Transverse colon (tissue), 4 donors: ENCODE results near the gene DDX39B. TPM values are rescaled to one million over a fixed set of nuclear protein-coding genes. Genes with fewer than 3 reads are reported as not detected.

Experiments
- DNase-seq: peaks from one replicate; pipeline ENCODE4 v3.0.0-alpha.2; 2019
- H3K27ac ChIP-seq, 4 donors: fragments of 200-600 bp; sonication (generic); 2 replicates each; pipeline ENCODE4 v1.5.1; 2016 to 2018; ENCODE audit warnings: inconsistent platforms in 4 of 4
- H3K27me3 ChIP-seq: fragments of 200-600 bp; sonication (generic); 2 replicates; pipeline ENCODE4 v1.5.1; 2017; ENCODE audit warnings: inconsistent platforms
- H3K36me3 ChIP-seq, 4 donors: fragments of 200-600 bp; sonication (generic); 2 replicates each; pipeline ENCODE4 v1.5.1; 2017 to 2019; ENCODE audit warnings: inconsistent platforms in 4 of 4
- H3K4me1 ChIP-seq, 4 donors: fragments of 200-600 bp; sonication (generic); 2 replicates each; pipeline ENCODE4 v1.5.1; 2017 to 2020; ENCODE audit warnings: inconsistent platforms in 4 of 4
- H3K4me3 ChIP-seq, 4 donors: fragments of 200-600 bp; sonication (generic); 1 replicate in 1 of 4; 2 replicates in 3 of 4; pipeline versions ENCODE4 v1.5.1 to v1.6.1; 2017 to 2019; ENCODE audit warnings: inconsistent platforms in 4 of 4
- H3K9me3 ChIP-seq, 2 donors: fragments of 200-600 bp; sonication (generic); 2 replicates each; pipeline ENCODE4 v1.5.1; 2017 to 2019; ENCODE audit warnings: inconsistent platforms in 2 of 2
- EP300 ChIP-seq: sonication (generic); formaldehyde crosslinking; IDR thresholded peaks from one replicate; pipeline ENCODE4 v1.6.1; 2017; ENCODE audit warnings: antibody characterized with exemption, low read depth
- POLR2A ChIP-seq: fragments of 450-650 bp; IDR thresholded peaks from one replicate; pipeline ENCODE4 v1.6.1; 2016; ENCODE audit warnings: antibody characterized with exemption, mild to moderate bottlenecking, moderate library complexity
- POLR2AphosphoS5 ChIP-seq, 3 donors: sonication (generic); formaldehyde crosslinking; IDR thresholded peaks; one replicate each; pipeline ENCODE4 v1.6.1; 2016; ENCODE audit warnings: antibody characterized with exemption in 3 of 3
- WGBS, 2 donors: methylation state at CpG; one replicate each; pipeline ENCODE4 v1.1.5; 2018; ENCODE audit warnings: low coverage in 1 of 2; 5-methylcytosine and 5-hydroxymethylcytosine counted together
- in situ Hi-C, 4 donors: fragments of 200-750 bp; cut with MboI; loops; one replicate each; pipeline versions ENCODE4 v1.15.0 to v1.15.1; 2017; ENCODE audit warnings: low sequenced_read_pairs in 3 of 4, low pct_ligation_motif_present in 1 of 4, low pct_unique_long_range_greater_than_20kb in 1 of 4
- intact Hi-C: fragments of 100-400 bp; cut with DNase I; formaldehyde crosslinking; loops from one replicate; pipeline ENCODE4 v1.15.1; 2023; ENCODE audit warnings: low total_unique reads
- total RNA-seq, 4 donors: library from RNA; depleted of rRNA; stranded (reverse); fragments of >200 nt; gene quantifications; one replicate each; pipeline ENCODE4 v1.1.0, GENCODE V29; 2016
- TF ChIP-seq, protein P1 (sequence below), 5 experiments: fragments of 200-600 bp in 3 of 5; fragments of 450-650 bp in 2 of 5; sonication (generic) in 3 of 5; IDR thresholded peaks; 1 replicate in 2 of 5; 2 replicates in 3 of 5; pipeline ENCODE4 v1.5.1; 2016 to 2017; ENCODE audit warnings: antibody characterized with exemption in 5 of 5, inconsistent platforms in 3 of 5, mild to moderate bottlenecking in 2 of 5, moderate library complexity in 1 of 5

Gene DDX39B
- total RNA-seq, 4 donors from 2014 or later: 147 to 519 (median 271) TPM

- intact Hi-C loops: no loop called here
- peaks cover 0 to 14% (median 6%) of the 10 kb centered on the region in 4 donors for H3K36me3 ChIP-seq
- in situ Hi-C loops: no loop called here
- peaks cover 0 to 35% (median 7%) of the 10 kb centered on the region in 4 donors for H3K4me1 ChIP-seq
- H3K27me3 ChIP-seq: no peaks in the 10 kb centered on the region
- H3K9me3 ChIP-seq: no peaks in the 10 kb centered on the region
- H3K4me3 ChIP-seq: no peak overlapping the region
- TF ChIP-seq POLR2A (no peak), POLR2AphosphoS5 (IDR thresholded peaks at IDR 0.05) (no peak), EP300 (no peak)
- TF ChIP-seq, protein P1, sequence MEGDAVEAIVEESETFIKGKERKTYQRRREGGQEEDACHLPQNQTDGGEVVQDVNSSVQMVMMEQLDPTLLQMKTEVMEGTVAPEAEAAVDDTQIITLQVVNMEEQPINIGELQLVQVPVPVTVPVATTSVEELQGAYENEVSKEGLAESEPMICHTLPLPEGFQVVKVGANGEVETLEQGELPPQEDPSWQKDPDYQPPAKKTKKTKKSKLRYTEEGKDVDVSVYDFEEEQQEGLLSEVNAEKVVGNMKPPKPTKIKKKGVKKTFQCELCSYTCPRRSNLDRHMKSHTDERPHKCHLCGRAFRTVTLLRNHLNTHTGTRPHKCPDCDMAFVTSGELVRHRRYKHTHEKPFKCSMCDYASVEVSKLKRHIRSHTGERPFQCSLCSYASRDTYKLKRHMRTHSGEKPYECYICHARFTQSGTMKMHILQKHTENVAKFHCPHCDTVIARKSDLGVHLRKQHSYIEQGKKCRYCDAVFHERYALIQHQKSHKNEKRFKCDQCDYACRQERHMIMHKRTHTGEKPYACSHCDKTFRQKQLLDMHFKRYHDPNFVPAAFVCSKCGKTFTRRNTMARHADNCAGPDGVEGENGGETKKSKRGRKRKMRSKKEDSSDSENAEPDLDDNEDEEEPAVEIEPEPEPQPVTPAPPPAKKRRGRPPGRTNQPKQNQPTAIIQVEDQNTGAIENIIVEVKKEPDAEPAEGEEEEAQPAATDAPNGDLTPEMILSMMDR (IDR thresholded peaks at IDR 0.05): no peak
- H3K27ac ChIP-seq: peak overlapping the region; percentile 32 to 69 (median 63)
- 45 to 55% methylated on average over 2 to 4 of the region's 4 CpGs for WGBS, 2 donors
- no peak for DNase-seq
Measured at GRCh38 chr6:31559606-31559957, 17.8 kb upstream of the DDX39B start.

DNA sequence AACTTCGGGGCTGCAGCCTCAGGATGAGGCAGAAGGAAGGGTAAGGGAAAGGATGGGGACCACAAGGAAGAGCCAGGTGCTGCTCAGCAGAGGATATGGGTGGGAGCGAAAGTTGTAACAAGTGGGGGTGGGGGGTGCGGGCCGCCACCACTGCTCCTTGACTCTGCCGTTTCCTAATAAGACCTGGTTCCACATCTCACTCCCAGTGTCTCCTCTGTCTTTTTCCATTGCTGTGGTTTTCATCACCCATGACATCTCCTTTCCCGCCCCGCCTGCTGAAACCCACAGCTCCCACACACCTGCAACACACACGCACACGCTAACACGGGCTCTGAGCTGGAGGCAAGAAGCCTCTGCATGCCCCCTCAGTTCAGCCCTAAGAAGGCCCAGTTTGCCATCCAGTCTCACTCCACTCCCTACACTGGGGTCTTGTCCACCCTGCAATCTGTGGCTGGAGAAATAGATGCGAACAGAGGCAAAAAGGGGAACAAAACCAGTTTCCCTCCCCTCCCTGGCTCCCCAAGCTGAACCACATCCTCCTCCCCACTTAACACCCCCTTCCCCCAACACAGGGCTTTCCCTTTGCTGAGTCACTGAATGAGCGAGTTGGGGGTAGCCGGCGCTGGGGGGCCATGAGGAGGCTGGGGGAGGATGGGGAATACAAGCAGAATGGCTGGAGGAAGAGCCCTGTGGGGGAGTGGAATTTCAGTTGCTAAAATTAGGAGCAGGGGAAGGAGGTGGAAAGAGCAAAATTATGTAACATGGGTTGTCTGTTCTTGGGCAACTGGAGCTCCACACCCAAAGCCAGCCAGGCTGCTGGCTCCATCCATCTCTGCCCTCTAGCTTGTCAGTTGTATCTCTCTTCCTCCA, 17.1 kb upstream of the DDX39B start:
- no peaks in the 10 kb centered on the region for H3K9me3 ChIP-seq
- no peak overlapping the region for H3K4me3 ChIP-seq
- H3K36me3 ChIP-seq: peaks cover 0 to 16% (median 6%) of the 10 kb centered on the region in 4 donors
- in situ Hi-C loops: no loop called here
- DNase-seq: peak; percentile 42
- intact Hi-C loops: no loop called here
- TF ChIP-seq EP300: no peak
- TF ChIP-seq POLR2A: no peak
- TF ChIP-seq, protein P1 (IDR thresholded peaks at IDR 0.05): no peak
- TF ChIP-seq POLR2AphosphoS5 (IDR thresholded peaks at IDR 0.05): no peak
- H3K27me3 ChIP-seq: no peaks in the 10 kb centered on the region
- H3K4me1 ChIP-seq: peaks cover 0 to 35% (median 7%) of the 10 kb centered on the region in 4 donors
- H3K27ac ChIP-seq: peak overlapping the region; percentile 32 to 69 (median 63)
- WGBS, 2 donors: 69 to 85% methylated on average over 5 to 14 of the region's 14 CpGs

DNA sequence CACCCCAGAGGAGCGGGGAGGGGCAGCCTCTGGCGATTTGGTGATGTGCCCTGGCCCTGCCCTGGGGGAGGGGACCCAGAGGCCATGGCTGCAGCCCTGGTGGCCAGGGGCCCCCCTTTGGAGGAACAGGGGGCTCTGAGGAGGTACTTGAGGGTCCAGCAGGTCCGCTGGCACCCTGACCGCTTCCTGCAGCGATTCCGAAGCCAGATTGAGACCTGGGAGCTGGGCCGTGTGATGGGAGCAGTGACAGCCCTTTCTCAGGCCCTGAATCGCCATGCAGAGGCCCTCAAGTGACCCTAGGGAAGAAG, 16.5 kb upstream of the DDX39B start:
- 79% methylated on average over 8 of the region's 8 CpGs; no CpG with 5 or more reads in 1 of the 2 donors for WGBS, 2 donors
- in situ Hi-C loops: no loop called here
- H3K4me3 ChIP-seq: no peak overlapping the region
- no peak for DNase-seq
- peak overlapping the region in 3 of 4 donors; percentile 32 to 69 (median 57) for H3K27ac ChIP-seq
- peaks cover 0 to 35% (median 7%) of the 10 kb centered on the region in 4 donors for H3K4me1 ChIP-seq
- H3K9me3 ChIP-seq: no peaks in the 10 kb centered on the region
- TF ChIP-seq EP300: no peak
- TF ChIP-seq, protein P1 (IDR thresholded peaks at IDR 0.05): no peak
- no peak for TF ChIP-seq POLR2AphosphoS5 (IDR thresholded peaks at IDR 0.05)
- no peak for TF ChIP-seq POLR2A
- intact Hi-C loops: no loop called here
- H3K36me3 ChIP-seq: peaks cover 0 to 20% (median 6%) of the 10 kb centered on the region in 4 donors
- no peaks in the 10 kb centered on the region for H3K27me3 ChIP-seq

GRCh38 chr6:31557443-31558317, 15.9 kb upstream of the DDX39B start:
- in situ Hi-C loops: no loop called here
- no peak for TF ChIP-seq POLR2AphosphoS5 (IDR thresholded peaks at IDR 0.05)
- TF ChIP-seq, protein P1 (IDR thresholded peaks at IDR 0.05): no peak
- TF ChIP-seq EP300: no peak
- no peak for TF ChIP-seq POLR2A
- no peak overlapping the region for H3K4me3 ChIP-seq
- no peak for DNase-seq
- no peaks in the 10 kb centered on the region for H3K9me3 ChIP-seq
- intact Hi-C loops: no loop called here
- no peaks in the 10 kb centered on the region for H3K27me3 ChIP-seq
- WGBS, 2 donors: 60 to 73% methylated on average over 1 to 24 of the region's 24 CpGs
- H3K36me3 ChIP-seq: peaks cover 0 to 20% (median 6%) of the 10 kb centered on the region in 4 donors
- peak overlapping the region in 2 of 4 donors; percentile 32 to 57 for H3K27ac ChIP-seq
- H3K4me1 ChIP-seq: peaks cover 0 to 35% (median 7%) of the 10 kb centered on the region in 4 donors
